OCI-M2 (cell line): Measurements from ENCODE around the gene AGPS.
A peak's percentile ranks its signal among the peaks of the same experiment; 100 is the strongest.
"Not testable (repeated sequence)": the region's sequence is repeated elsewhere in the genome, so short reads cannot be mapped to it uniquely, and the experiment has no call there.

Experiments used
- DNase-seq: peaks from one replicate; lab custom pipeline; 2025; ENCODE audit not compliant: unreplicated experiment; lab: John Stamatoyannopoulos, UW

The AGPS gene

GRCh38 chr2:177548636-177549035, 156.1 kb downstream of the AGPS start:
- DNase-seq, result no peak

- DNase-seq, result no peak
Measured at GRCh38 chr2:177549171-177549570, 156.6 kb downstream of the AGPS start.

GRCh38 chr2:177550264-177551200, 158.0 kb downstream of the AGPS start:
- no peak for DNase-seq

GRCh38 chr2:177551360-177551759, 158.8 kb downstream of the AGPS start:
- DNase-seq, result not testable (repeated sequence)

GRCh38 chr2:177551989-177552421, 159.4 kb downstream of the AGPS start:
- no peak for DNase-seq

GRCh38 chr2:177552422-177553175, 160.0 kb downstream of the AGPS start:
- DNase-seq, result peak; percentile 56

GRCh38 chr2:177553176-177553884, 160.8 kb downstream of the AGPS start:
- no peak for DNase-seq

GRCh38 chr2:177554365-177554764, 161.8 kb downstream of the AGPS start:
- DNase-seq, result no peak

GRCh38 chr2:177556153-177556552, 163.6 kb downstream of the AGPS start:
- DNase-seq, result no peak

- DNase-seq, result no peak
Measured at GRCh38 chr2:177557794-177558193, 165.2 kb downstream of the AGPS start.

- DNase-seq, result no peak
Measured at GRCh38 chr2:177559638-177560037, 167.1 kb downstream of the AGPS start.

- no peak for DNase-seq
Measured at GRCh38 chr2:177568390-177568789, 175.8 kb downstream of the AGPS start.

GRCh38 chr2:177568893-177569292, 176.3 kb downstream of the AGPS start:
- no peak for DNase-seq

GRCh38 chr2:177572236-177572671, 179.7 kb downstream of the AGPS start:
- no peak for DNase-seq

GRCh38 chr2:177573120-177573519, 180.5 kb downstream of the AGPS start:
- no peak for DNase-seq

- DNase-seq, result no peak
Measured at GRCh38 chr2:177574356-177574755, 181.8 kb downstream of the AGPS start.

- no peak for DNase-seq
Measured at GRCh38 chr2:177575358-177575757, 182.8 kb downstream of the AGPS start.

- no peak for DNase-seq
Measured at GRCh38 chr2:177577075-177577474, 184.5 kb downstream of the AGPS start.

- no peak for DNase-seq
Measured at GRCh38 chr2:177578454-177578853, 185.9 kb downstream of the AGPS start.

GRCh38 chr2:177579486-177580036, 187.0 kb downstream of the AGPS start:
- no peak for DNase-seq

- DNase-seq, result no peak
Measured at GRCh38 chr2:177582000-177582399, 189.4 kb downstream of the AGPS start.
